HCT116 (cell line): ENCODE measurements around the gene TLR2. TPM values are rescaled to one million over a fixed set of nuclear protein-coding genes. Genes with fewer than 3 reads are reported as not detected.

Source experiments
- ATAC-seq: fragments of 200-7000 bp; cut with Tn5 transposase; 2 replicates; pipeline ENCODE4 v1.9.1; 2020; ENCODE audit warnings: mild to moderate bottlenecking, moderate library complexity
- BruUV-seq: library from RNA; stranded (reverse); fragments of 400-500 nt; replicated peaks from 2 replicates; lab custom pipeline; 2021; lab: Mats Ljungman, UMichigan
- CTCF ChIA-PET: fragments of 300-600 bp; sonication (Branson Sonifier 250); formaldehyde crosslinking; loops from one replicate; lab custom pipeline; 2021; ENCODE audit warnings: antibody characterized with exemption; lab: Charles Lee
- POLR2A ChIA-PET: fragments of 300-600, 350-600 bp; sonication (Branson Sonifier 250); formaldehyde crosslinking; loops from one replicate; lab custom pipeline; 2021; ENCODE audit warnings: antibody characterized with exemption; lab: Charles Lee
- RAD21 ChIA-PET, 2 experiments: fragments of 300-600 bp; sonication (Branson Sonifier 250); formaldehyde crosslinking; loops; one replicate each; lab custom pipeline; 2023; ENCODE audit warnings: low total read pairs in 2 of 2; ENCODE audit not compliant: uncharacterized antibody in 2 of 2, unreplicated experiment in 2 of 2, low non-redundant PET in 1 of 2; lab: Charles Lee
- DNase-seq: peaks from one replicate; pipeline ENCODE4 v3.0.0-alpha.2; 2010; ENCODE audit warnings: low read depth, low spot score
- H2AFZ ChIP-seq: fragments of 200-600 bp; shearing (Covaris generic), sonication (generic); 2 replicates; pipeline ENCODE4 v1.6.1; 2017; ENCODE audit warnings: low read depth, mixed run types, mixed read lengths, antibody characterized with exemption, low read length; ENCODE audit not compliant: poor library complexity, severe bottlenecking
- H3K27ac ChIP-seq: 2 replicates; pipeline ENCODE4 v1.5.1; 2012; ENCODE audit warnings: low read depth, low read length
- H3K27me3 ChIP-seq: fragments of 200-600 bp; sonication (generic); 2 replicates; pipeline ENCODE4 v1.6.1; 2016; ENCODE audit warnings: mixed run types, low read length, mixed read lengths; ENCODE audit not compliant: insufficient read depth
- H3K36me3 ChIP-seq, 2 experiments: fragments of 200-500 bp in 1 of 2; fragments of 200-600 bp in 1 of 2; sonication (Bioruptor generic) in 1 of 2; sonication (generic) in 1 of 2; 2 replicates each; pipeline versions ENCODE4 v1.5.1 to v1.6.1; 2014 to 2016; ENCODE audit warnings: low read length in 2 of 2, inconsistent platforms in 1 of 2, mixed read lengths in 1 of 2, mixed run types in 1 of 2; ENCODE audit not compliant: insufficient read depth in 2 of 2, control insufficient read depth in 1 of 2
- H3K4me1 ChIP-seq, 2 experiments: fragments of 200-600 bp in 1 of 2; sonication (generic) in 1 of 2; 2 replicates each; pipeline versions ENCODE4 v1.5.1 to v1.6.1; 2012 to 2017; ENCODE audit warnings: low read length in 2 of 2, inconsistent platforms in 1 of 2, mild to moderate bottlenecking in 1 of 2, mixed read lengths in 1 of 2, mixed run types in 1 of 2, moderate library complexity in 1 of 2; ENCODE audit not compliant: insufficient read depth in 2 of 2, control insufficient read depth in 1 of 2
- H3K4me2 ChIP-seq: fragments of 200-600 bp; sonication (generic); 2 replicates; pipeline ENCODE4 v1.6.1; 2017; ENCODE audit warnings: mixed run types, low read length, mixed read lengths
- H3K4me3 ChIP-seq, 2 experiments: fragments of 200-600 bp in 1 of 2; sonication (generic) in 1 of 2; replicated peaks in 1 of 2; 2 replicates each; pipeline ENCODE4 v1.5.1; 2011 to 2016; ENCODE audit warnings: low read length in 2 of 2, control low read depth in 1 of 2, low read depth in 1 of 2, mild to moderate bottlenecking in 1 of 2, mixed read lengths in 1 of 2, mixed run types in 1 of 2
- H3K79me2 ChIP-seq: fragments of 200-600 bp; sonication (generic); 2 replicates; pipeline ENCODE4 v1.6.1; 2017; ENCODE audit warnings: mild to moderate bottlenecking, mixed run types, low read length, moderate library complexity, mixed read lengths; ENCODE audit not compliant: insufficient read depth
- H3K9ac ChIP-seq: fragments of 200-600 bp; sonication (generic); 2 replicates; pipeline ENCODE4 v1.6.1; 2016; ENCODE audit warnings: low read length, mixed read lengths
- H3K9me2 ChIP-seq: fragments of 200-600 bp; sonication (generic), shearing (Covaris generic); 2 replicates; pipeline ENCODE4 v1.6.1; 2017; ENCODE audit warnings: mixed run types, mild to moderate bottlenecking, moderate library complexity; ENCODE audit not compliant: insufficient read depth
- H3K9me3 ChIP-seq, 2 experiments: fragments of 200-500 bp in 1 of 2; fragments of 200-600 bp in 1 of 2; sonication (Bioruptor generic) in 1 of 2; sonication (generic) in 1 of 2; 2 replicates each; pipeline ENCODE4 v1.6.1; 2014 to 2017; ENCODE audit warnings: low read length in 2 of 2, mixed read lengths in 2 of 2, inconsistent platforms in 1 of 2, low read depth in 1 of 2, mild to moderate bottlenecking in 1 of 2, mixed run types in 1 of 2, moderate library complexity in 1 of 2; ENCODE audit not compliant: control insufficient read depth in 1 of 2, insufficient read depth in 1 of 2
- H4K20me1 ChIP-seq: fragments of 200-600 bp; sonication (generic), shearing (Covaris generic); 2 replicates; pipeline ENCODE4 v1.6.1; 2017; ENCODE audit warnings: mixed run types, mild to moderate bottlenecking, moderate library complexity; ENCODE audit not compliant: insufficient read depth
- EZH2 ChIP-seq: fragments of 200-600 bp; sonication (generic); IDR thresholded peaks from 2 replicates; pipeline ENCODE4 v1.6.1; 2017; ENCODE audit warnings: antibody characterized with exemption, mixed run types
- FOSL1 ChIP-seq: IDR thresholded peaks from 2 replicates; pipeline ENCODE4 v1.6.1; 2012; ENCODE audit warnings: low read depth
- JUND ChIP-seq: IDR thresholded peaks from 2 replicates; pipeline ENCODE4 v1.6.1; 2012
- RAD21 ChIP-seq: IDR thresholded peaks from 2 replicates; pipeline ENCODE4 v1.6.1; 2012; ENCODE audit warnings: low read depth, mild to moderate bottlenecking
- SP1 ChIP-seq: IDR thresholded peaks from 2 replicates; pipeline ENCODE4 v1.6.1; 2012; ENCODE audit warnings: low read depth
- YY1 ChIP-seq: IDR thresholded peaks from 2 replicates; pipeline ENCODE4 v1.6.1; 2011; ENCODE audit warnings: low read length, low read depth, moderate library complexity, mild to moderate bottlenecking; ENCODE audit not compliant: insufficient replicate concordance; ENCODE audit errors: extremely low read depth
- ZNF274 ChIP-seq: fragments of 200-500 bp; sonication (Bioruptor generic); IDR thresholded peaks from 2 replicates; pipeline ENCODE4 v1.6.1; 2014; ENCODE audit warnings: mild to moderate bottlenecking, low read depth, low read length, inconsistent platforms
- intact Hi-C: fragments of 100-400 bp; cut with micrococcal nuclease; formaldehyde crosslinking; loops from 2 replicates; pipeline ENCODE4 v1.10.0; 2022
- total RNA-seq: library from RNA; stranded (reverse); gene quantifications from one replicate; pipeline ENCODE4 v1.2.1, GENCODE V29; 2021; ENCODE audit not compliant: unreplicated experiment
- TF ChIP-seq, protein P1 (sequence below): IDR thresholded peaks from 2 replicates; pipeline ENCODE4 v1.6.1; 2012
- TF ChIP-seq, protein P2 (sequence below), 3 experiments: fragments of 200-600 bp in 1 of 3; sonication (generic) in 1 of 3; IDR thresholded peaks in 2 of 3; conservative IDR thresholded peaks in 1 of 3; 2 replicates each; pipeline ENCODE4 v1.5.1; 2012 to 2017; ENCODE audit warnings: low read depth in 2 of 3, low read length in 2 of 3, antibody characterized with exemption in 1 of 3, borderline replicate concordance in 1 of 3, control low read depth in 1 of 3, mild to moderate bottlenecking in 1 of 3, mixed read lengths in 1 of 3, mixed run types in 1 of 3, moderate library complexity in 1 of 3; ENCODE audit not compliant: insufficient read depth in 1 of 3

Gene TLR2
- total RNA-seq, 1 experiment from 2014 or later, result 0.12 TPM

DNA sequence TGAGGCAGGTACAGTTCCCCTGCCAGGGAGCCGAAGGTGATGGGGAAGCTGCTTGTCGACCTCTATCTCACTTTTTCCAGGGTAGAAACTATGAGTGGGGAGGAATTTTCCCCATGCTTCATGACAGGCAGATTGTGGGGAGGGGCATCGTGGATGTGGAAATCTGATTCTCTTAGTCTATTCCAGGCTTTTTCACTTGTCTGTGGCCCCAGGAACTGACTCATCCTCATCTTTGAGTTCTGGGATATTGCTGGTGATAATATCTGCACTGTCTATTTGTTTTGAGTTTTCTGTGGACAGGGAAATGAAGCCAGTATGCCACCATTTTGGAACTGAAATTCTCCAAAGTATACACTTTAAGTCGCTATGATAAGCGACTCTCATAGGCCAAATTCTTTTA, 7.6 kb upstream of the TLR2 start:
- H3K4me3 ChIP-seq, result no peak overlapping the region
- no peaks in the 10 kb centered on the region for H3K79me2 ChIP-seq
- no TSS peak for BruUV-seq
- no peaks in the 10 kb centered on the region for H4K20me1 ChIP-seq
- H3K36me3 ChIP-seq, result no peaks in the 10 kb centered on the region
- H3K9me2 ChIP-seq, result no peaks in the 10 kb centered on the region
- no peak overlapping the region for H3K27ac ChIP-seq
- no peak for ATAC-seq
- intact Hi-C loops, result no loop called here
- H3K4me2 ChIP-seq, result peak overlapping the region; percentile 28; the same call in 1 of the 2 replicates
- H3K9me3 ChIP-seq, result no peaks in the 10 kb centered on the region
- CTCF ChIA-PET, result no interaction called here
- no peak overlapping the region for H2AFZ ChIP-seq
- TF ChIP-seq ZNF274, result no peak
- no peak for TF ChIP-seq JUND
- no peak for TF ChIP-seq FOSL1
- no peak for TF ChIP-seq SP1
- TF ChIP-seq, protein P1, sequence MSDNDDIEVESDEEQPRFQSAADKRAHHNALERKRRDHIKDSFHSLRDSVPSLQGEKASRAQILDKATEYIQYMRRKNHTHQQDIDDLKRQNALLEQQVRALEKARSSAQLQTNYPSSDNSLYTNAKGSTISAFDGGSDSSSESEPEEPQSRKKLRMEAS, result no peak
- no peak for TF ChIP-seq YY1
- no peak for TF ChIP-seq RAD21
- TF ChIP-seq, all 23 proteins: peak for 0
- ChIA-PET POLR2A (no interaction called here), RAD21 (no interaction called here)
- Histone ChIP-seq H3K4me1 (peaks cover 0 to 9% of the 10 kb centered on the region in 2 experiments; a peak in 1 of 4 replicates), H3K27me3 (no peaks in the 10 kb centered on the region), H3K9ac (no peak overlapping the region)
- DNase-seq, result no peak

DNA sequence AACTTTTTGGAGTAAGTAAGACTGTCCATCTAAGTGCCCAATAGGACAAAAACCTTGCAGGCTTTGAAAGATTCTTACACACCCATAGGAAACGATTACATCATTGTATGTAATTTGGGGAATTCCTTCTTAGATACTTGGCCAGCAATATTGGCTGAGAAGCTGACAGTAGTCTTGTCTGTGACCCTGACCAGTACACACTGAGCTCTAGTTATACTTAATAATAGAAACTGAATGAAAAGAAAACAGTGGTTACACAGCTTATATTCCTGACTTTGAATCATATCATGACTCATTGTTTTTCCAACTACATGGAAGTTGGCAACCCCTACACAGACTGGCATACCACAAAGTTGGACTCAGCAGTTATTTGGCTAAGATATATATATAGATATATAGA, 7.1 kb upstream of the TLR2 start:
- intact Hi-C loops, result no loop called here
- BruUV-seq, result no TSS peak
- no peak overlapping the region for H3K4me3 ChIP-seq
- no peaks in the 10 kb centered on the region for H3K79me2 ChIP-seq
- no peaks in the 10 kb centered on the region for H3K27me3 ChIP-seq
- TF ChIP-seq, protein P1, result no peak
- TF ChIP-seq JUND (peak; percentile 38; the same call in 1 of the 2 replicates), EZH2 (no peak), FOSL1 (peak; percentile 60)
- TF ChIP-seq, protein P2, sequence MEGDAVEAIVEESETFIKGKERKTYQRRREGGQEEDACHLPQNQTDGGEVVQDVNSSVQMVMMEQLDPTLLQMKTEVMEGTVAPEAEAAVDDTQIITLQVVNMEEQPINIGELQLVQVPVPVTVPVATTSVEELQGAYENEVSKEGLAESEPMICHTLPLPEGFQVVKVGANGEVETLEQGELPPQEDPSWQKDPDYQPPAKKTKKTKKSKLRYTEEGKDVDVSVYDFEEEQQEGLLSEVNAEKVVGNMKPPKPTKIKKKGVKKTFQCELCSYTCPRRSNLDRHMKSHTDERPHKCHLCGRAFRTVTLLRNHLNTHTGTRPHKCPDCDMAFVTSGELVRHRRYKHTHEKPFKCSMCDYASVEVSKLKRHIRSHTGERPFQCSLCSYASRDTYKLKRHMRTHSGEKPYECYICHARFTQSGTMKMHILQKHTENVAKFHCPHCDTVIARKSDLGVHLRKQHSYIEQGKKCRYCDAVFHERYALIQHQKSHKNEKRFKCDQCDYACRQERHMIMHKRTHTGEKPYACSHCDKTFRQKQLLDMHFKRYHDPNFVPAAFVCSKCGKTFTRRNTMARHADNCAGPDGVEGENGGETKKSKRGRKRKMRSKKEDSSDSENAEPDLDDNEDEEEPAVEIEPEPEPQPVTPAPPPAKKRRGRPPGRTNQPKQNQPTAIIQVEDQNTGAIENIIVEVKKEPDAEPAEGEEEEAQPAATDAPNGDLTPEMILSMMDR (IDR thresholded peaks at IDR 0.05 in 2 of 3, conservative IDR thresholded peaks at IDR 0.05 in 1 of 3; ENCODE audit: borderline replicate concordance in 1 of 3, insufficient read depth in 1 of 3, low read depth in 2 of 3, low read length in 2 of 3), result no peak
- TF ChIP-seq, all 23 proteins: peak for 2
- Histone ChIP-seq H3K4me1 (peaks cover 0 to 9% of the 10 kb centered on the region in 2 experiments; a peak in 1 of 4 replicates), H3K27ac (no peak overlapping the region), H2AFZ (no peak overlapping the region), H3K9me2 (no peaks in the 10 kb centered on the region), H3K9me3 (no peaks in the 10 kb centered on the region), H3K36me3 (no peaks in the 10 kb centered on the region), H3K4me2 (peak overlapping the region; percentile 28; the same call in 1 of the 2 replicates), H3K9ac (no peak overlapping the region), H4K20me1 (no peaks in the 10 kb centered on the region)
- RAD21 ChIA-PET, result no interaction called here
- POLR2A ChIA-PET, result no interaction called here
- CTCF ChIA-PET, result no interaction called here
- peak; percentile 19 for DNase-seq
- ATAC-seq, result peak; percentile 66
